GM18520 (cell line): ENCODE measurements around the gene GRIP1.
A peak's percentile ranks its signal among the peaks of the same experiment; 100 is the strongest.

Experiments
- ATAC-seq: cut with Tn5 transposase; IDR thresholded peaks from one replicate; pipeline ENCODE4 v1.9.1; 2021; ENCODE audit not compliant: unreplicated experiment

GRIP1 gene

DNA sequence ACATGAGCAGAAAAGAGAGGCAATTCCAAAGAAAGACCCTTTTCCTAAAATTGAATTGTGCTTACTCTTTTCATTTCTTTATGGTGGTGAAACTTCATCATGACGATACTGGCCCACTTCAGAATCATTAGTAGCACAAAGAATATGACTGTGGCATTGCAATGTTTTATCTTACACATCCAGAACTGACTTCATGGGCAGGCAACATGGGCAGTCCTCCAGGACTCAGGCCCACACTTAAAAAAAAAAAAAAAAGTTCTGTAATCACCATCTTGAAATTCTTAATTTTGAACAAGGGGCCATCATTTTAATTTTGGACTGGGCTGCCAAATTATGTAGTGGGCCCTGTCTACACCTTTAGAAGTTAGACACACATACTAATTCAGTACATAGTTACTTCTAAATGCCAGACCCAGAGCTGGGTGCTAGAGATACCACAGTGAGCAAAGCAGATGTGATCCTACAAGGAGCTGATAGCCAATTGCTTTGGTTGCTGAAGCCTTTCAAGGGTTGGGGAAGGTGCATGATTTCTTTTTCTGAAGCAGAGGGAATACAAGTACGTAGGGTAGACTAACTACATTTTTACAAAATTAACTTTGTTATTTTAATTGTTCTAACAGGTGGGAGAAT, 341.4 kb downstream of the GRIP1 start:
- no peak for ATAC-seq

DNA sequence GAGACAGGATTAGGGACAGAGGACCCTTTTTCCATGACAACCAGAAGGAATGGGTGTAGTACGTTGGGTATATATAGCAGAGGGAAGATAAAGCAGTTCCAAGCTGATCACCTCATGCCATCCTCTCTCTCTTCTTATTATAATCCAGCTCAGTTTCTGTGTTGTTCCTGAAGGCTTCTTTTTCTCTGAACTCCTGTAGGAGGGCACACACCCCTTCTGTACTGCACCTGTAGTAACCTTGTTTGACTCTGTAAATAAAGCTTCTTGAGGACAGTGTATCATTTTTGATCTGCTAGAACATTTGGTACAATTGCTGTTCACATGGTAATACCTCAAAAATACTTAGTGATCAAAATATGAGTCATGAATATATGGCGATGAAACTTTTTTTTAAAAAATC, 343.1 kb downstream of the GRIP1 start:
- no peak for ATAC-seq

DNA sequence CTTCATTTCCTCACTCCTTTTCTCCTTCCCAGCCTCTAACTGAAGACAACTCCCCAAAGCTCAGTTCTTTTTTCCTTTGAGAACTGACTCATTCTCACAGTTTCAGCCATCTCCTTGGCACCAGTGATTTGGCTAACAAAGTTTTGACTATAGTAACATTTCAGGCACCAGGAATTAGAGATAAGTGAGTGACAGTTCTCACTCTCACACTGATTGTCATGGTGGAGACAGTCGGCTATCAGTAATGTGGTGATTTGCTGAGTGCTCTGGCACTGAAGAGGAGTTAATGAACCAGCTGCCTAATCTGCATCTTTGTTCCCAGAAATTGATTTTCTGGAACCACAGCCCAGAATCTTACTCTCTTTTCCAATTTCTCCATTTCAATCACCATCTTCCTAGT, 347.1 kb downstream of the GRIP1 start:
- no peak for ATAC-seq

DNA sequence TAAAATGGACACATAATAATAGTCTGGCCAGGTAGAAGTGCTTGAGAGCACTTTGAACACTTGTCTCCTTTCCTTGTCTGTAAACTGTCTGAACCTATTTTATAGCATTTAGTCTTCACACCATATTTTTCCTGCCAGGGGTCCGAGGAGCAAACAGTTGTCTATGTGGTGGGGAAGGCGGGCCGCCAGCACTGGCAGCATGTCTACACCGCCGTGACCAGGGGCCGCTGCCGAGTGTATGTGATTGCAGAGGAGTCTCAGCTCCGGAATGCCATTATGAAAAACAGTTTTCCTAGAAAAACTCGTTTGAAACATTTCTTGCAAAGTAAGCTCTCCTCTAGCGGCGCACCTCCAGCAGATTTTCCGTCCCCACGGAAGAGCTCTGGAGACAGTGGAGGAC, 347.9 kb downstream of the GRIP1 start:
- no peak for ATAC-seq

DNA sequence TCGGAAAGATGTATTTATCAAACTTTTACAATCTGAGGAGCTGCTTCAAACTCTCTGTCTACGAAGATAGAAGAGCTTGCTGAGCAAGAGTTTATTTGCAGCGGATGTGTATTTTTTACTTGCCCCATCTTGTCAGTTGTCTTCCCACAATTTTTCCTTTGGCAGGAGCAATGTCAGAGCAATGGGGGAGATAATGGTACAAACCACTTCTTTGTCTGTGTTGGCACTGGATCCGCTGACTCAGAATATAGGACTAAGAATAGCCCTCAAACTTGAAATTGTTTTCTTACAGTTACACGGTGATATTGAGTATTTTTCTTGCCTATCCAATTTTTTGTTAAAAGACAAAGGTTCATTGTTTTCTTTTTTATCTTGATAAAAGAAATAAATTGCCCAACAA, 348.9 kb downstream of the GRIP1 start:
- ATAC-seq: no peak

DNA sequence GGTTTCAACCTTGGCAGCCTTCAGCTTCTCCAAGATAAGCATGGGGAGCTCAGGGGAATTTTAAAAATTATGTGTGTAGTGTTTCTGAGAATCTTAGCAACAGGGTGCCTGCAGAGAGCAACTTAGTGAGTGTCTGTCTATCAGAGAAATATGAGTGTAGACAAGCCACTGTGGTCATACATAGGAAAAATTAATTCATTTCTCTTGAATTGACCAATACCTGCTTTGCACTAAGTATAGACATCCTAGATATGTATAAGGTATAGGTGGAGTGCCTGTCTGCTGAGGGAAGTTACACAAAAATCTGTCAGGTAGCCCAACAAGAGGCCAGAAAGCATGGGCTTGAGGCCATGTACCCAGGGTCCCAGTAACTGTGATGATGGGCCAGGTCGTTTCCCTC, 355.9 kb downstream of the GRIP1 start:
- no peak for ATAC-seq

DNA sequence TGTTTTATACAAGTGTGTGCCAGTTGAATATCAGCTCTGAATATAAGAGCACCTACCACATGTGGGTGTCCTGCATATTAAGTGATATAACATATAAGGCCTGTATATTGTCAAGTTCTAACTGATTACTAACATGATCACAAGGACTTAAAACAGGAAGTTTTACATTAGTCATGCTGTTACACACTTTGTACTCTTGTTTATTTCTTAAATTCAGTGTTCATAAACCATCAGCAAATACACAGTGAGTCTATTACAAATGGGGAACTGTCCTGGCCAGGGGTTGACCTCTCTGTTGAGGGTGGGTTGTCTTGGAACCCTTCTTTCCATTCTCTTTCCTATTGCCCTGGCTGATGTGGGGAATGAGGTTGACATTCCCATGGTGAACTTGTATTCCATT, 357.4 kb downstream of the GRIP1 start:
- no peak for ATAC-seq

DNA sequence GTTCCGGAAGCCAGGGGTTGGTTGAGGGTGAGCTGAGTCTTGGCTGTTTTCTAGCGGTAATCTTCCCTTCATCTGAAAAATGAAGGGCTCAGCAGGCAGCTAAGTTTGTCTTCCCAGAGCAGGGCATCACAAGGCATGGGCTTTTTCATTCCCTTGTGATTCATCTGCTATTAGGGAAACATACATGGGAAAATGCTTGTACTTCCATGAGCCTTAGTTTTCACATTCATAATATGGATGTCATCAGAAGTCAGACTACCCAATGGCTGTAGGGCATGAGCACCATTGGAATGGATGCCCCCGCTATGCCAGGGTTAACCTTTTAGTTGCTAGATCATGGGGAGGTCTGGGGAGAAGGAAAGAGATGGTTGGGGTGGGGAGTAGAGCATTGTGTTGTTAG, 357.9 kb downstream of the GRIP1 start:
- ATAC-seq: no peak

DNA sequence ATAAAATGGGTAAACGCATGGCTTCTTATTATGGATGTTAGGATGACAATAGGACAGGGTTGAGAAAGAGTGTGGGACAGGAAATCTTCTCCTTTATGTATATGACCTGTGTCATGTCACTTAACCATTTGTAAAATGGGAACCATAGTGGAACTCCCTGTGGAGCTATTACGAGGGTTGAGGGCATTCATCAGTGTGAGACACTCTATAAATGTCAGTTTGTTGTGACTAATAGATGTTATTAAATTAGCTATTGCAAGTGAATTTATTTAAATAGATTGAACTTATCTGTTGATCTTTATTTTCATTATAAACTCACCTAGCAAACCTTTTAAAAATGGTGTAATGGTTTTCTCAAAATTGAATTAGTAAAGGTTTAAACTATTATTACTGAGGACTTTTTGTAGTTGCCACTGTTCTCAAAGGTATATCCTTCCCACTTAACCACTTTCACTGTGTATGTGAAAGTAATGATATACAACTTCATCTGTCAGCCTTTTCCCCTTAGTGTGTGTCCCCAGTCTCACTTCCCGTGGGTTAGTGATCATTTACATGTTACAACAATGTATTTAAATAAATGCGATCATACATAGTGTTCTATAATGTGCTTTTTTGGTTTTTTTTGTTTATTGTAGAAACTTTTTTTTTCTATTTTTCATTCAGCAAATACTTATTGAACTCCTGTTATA, 359.5 kb downstream of the GRIP1 start:
- peak; percentile 67 for ATAC-seq

DNA sequence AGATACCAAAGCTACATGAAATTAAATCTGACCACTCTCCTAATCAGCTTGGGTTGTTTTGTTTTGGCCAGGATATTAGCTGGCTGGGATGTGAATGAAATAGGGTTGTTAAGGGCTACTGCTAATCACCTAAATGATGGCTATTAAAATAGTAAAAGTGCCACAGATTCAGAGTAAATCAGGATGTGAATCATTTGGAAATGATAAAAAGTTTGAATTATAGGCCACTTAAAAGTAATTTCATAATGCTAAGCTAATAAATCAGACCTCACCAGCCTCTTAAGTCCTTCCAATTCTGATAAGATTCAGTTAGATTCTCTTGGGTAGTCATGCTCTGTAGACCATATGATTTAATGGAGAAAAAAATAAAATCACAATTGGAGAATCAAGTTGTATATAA, 364.6 kb downstream of the GRIP1 start:
- no peak for ATAC-seq

DNA sequence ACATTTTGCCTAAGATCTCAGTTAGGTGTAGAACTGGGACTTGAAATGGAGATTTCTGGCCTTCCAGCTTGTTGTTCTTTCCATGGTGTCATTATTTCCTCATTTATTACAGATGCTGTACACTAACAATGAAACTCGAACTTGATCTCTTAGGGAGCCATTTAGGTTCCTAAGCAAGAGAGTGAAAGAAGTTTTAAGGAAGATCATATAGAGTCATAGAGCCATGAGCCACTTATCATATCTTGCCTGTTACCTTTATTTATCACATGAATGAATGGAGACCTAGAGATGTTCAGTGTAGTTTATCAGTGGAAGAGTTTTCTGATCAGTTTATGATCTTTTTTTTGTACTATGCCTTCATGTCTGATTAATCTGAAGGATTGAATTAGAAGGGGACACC, 366.7 kb downstream of the GRIP1 start:
- no peak for ATAC-seq

DNA sequence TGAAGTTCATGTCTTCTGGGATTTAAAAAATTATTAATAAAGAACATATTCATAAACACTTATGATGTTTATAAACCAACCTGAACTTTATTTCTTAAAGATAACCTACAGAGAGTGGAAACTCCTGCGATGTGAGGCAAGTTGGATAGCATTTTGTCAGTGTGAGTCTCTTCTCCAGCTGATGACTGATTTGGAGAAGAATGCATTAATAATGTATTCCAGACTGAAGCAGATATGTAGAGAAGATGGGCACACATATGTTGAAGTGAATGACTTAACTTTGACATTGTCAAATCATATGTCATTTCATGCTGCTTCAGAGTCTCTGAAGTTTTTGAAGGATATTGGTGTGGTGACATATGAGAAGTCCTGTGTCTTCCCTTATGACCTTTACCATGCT, 369.3 kb downstream of the GRIP1 start:
- no peak for ATAC-seq

DNA sequence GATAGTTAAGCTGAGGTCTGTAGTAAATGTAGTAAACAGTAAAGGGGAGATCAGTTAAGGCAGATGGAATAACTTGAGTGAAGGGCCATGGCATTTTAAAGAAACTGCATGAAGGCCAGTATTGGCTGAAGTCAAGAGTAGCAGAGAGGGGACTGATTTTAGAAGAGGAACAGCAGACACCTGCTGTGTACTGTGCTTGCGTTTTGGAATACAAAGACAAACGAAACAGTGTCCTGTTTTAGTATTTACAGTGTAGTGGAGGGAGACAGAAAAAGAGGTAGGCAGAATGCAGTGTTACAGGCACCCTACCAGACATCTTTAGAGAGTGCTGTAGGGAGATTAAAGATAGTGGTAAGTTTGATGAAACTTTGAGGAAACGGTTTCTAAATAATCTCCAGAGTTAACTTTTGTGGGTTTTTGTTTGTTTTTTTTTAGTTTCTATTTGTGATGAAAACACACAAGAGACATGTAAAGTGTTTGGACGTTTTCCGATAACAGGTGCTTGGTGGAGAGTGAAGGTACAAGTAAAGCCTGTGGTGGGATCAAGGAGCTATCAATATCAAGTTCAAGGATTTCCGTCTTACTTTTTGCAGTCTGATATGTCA, 374.5 kb downstream of the GRIP1 start:
- no peak for ATAC-seq

DNA sequence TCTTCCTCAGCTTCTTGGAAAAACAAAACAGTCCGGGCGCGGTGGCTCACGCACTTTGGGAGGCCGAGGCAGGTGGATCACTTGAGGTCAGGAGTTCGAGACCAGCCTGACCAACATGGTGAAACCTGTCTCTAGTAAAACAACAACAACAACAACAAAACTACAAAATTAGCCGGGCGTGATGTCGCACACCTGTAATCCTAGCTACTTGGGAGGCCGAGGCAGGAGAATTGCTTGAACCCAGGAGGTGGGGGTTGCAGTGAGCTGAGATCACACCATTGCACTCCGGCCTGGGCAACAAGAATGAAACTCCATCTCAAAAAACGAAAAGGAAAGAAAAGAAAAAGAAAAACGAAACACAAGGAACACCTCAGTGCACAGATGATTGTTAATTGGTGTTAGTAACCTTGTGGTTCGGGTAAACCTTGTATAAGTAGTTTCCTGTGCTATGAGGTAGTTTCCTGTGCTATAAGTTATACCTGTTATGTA, 375.5 kb downstream of the GRIP1 start:
- ATAC-seq: peak; percentile 59

DNA sequence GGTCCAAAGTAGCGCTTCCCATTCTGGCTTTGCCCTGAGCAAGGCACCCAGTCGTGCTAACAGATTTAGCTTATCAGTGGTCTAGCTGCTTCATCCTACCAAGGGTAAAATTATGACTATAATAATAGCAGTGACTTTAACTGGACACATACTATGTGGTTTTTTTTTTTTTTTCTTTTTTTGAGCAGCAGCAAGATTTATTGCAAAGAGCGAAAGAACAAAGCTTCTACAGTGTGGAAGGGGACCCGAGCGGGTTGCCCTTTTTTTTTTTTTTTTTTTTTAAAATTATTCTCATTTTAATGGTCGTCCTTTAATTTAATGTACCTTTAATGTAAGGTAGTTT, 376.1 kb downstream of the GRIP1 start:
- no peak for ATAC-seq

DNA sequence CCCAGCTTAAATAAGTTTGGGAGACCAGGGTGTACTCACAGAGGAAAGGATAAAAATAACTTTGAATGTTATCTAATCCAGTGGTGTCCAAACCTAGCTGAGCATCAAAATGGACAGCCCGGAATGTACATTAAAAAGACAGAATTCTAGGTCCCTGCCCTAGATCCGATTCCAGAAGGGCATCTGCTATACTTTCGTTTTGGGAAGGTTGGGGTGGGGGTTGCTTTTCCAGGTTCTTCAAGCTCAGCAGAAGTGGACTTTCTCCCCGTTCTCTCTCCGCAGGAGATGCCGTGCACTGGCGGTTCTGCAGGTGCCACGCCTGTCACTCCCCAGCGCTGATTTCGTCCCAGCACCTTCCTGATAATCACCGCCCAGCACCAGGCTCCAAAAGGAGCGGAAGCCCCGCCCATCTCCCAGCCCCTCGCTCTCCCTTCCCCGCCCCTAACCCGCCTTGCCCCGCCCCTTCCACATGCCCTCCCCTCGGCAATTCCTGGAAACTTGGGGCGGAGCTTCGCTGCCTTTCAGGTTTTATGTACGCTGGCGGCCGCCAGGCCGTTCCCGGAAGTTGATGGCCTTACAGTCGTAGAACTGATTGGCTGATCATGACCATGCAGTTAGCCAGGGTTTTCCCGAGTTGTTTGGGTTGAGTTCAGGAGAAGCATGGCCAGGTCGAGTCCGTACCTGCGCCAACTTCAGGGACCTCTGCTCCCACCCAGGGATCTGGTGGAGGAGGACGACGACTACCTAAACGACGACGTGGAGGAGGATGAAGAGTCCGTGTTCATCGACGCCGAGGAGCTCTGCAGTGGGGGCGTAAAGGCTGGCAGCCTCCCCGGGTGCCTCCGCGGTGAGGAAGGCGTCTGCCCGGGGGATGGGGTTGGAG, 376.7 kb downstream of the GRIP1 start, which contains the start of gene HELB:
TSS of gene HELB (plus strand) at position 550 of the 883 bp plus-strand sequence. CDS start at position 661, 111 bp downstream.
- peak; percentile 92 for ATAC-seq

DNA sequence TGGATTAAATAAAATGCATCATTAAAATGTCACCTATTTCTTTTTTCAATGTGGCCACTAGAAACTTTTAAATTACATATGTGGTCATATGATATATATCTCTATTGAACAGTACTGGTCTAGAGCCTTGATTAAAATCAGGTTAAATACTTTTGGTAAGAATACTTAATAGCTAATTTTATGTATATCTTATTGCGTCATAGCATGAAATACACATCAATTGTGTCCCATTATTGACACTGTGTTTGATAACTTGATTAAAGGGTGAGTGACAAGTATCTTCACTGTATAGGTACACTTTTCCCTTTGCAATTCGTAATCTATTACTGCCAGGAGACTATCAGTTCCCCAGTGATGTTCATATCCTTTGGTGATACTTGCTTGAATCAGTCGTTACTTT, 381.0 kb downstream of the GRIP1 start:
- no peak for ATAC-seq
